ENCODE data around the gene TCF4.
A peak's percentile ranks its signal among the peaks of the same experiment; 100 is the strongest.

Gene TCF4

GRCh38 chr18:55234366-55235093 is 353.5 kb downstream of the TCF4 start:
- Histone ChIP-seq H4K20me1 (ENCODE audit: insufficient read depth, low read length, poor library complexity, severe bottlenecking) (no peaks in the 10 kb centered on the region), H3K36me3 (ENCODE audit: insufficient read depth, low read length) (peaks cover 29% of the 10 kb centered on the region; the same call in 1 of the 2 replicates), H3K4me2 (ENCODE audit: low read depth, low read length, poor library complexity, severe bottlenecking) (no peak overlapping the region), H3K4me3 (ENCODE audit: low read length, poor library complexity, severe bottlenecking) (no peak overlapping the region), H3K9me3 (ENCODE audit: insufficient read depth, low read depth, low read length) (no peaks in the 10 kb centered on the region), H2AFZ (ENCODE audit: low read length) (no peak overlapping the region), H3K9ac (ENCODE audit: low read depth, low read length, poor library complexity, severe bottlenecking) (no peak overlapping the region), H3K9me2 (replicated peaks; ENCODE audit: low read depth, low read length) (no peaks in the 10 kb centered on the region), H3K79me2 (ENCODE audit: insufficient read depth, low read length) (no peaks in the 10 kb centered on the region), H3K27me3 (ENCODE audit: insufficient read depth, low read length, poor library complexity, severe bottlenecking) (no peaks in the 10 kb centered on the region), H3F3A (ENCODE audit: low read depth) (peaks cover 7% of the 10 kb centered on the region; the same call in 1 of the 2 replicates), H3K4me1 (ENCODE audit: insufficient read depth, low read length, poor library complexity, severe bottlenecking) (peaks cover 16% of the 10 kb centered on the region)
- TF ChIP-seq EZH2phosphoT487 (IDR thresholded peaks at IDR 0.05; ENCODE audit: borderline replicate concordance) (no peak), CTCF (conservative IDR thresholded peaks at IDR 0.05; ENCODE audit: low read length) (peak; percentile 93)

GRCh38 chr18:55233857-55234256 is 354.1 kb downstream of the TCF4 start:
- Histone ChIP-seq H4K20me1 (ENCODE audit: insufficient read depth, low read length, poor library complexity, severe bottlenecking) (no peaks in the 10 kb centered on the region), H2AFZ (ENCODE audit: low read length) (no peak overlapping the region), H3K36me3 (ENCODE audit: insufficient read depth, low read length) (peaks cover 31% of the 10 kb centered on the region; the same call in 1 of the 2 replicates), H3K4me1 (ENCODE audit: insufficient read depth, low read length, poor library complexity, severe bottlenecking) (peaks cover 16% of the 10 kb centered on the region), H3K4me2 (ENCODE audit: low read depth, low read length, poor library complexity, severe bottlenecking) (no peak overlapping the region), H3K9me2 (replicated peaks; ENCODE audit: low read depth, low read length) (no peaks in the 10 kb centered on the region), H3K27me3 (ENCODE audit: insufficient read depth, low read length, poor library complexity, severe bottlenecking) (no peaks in the 10 kb centered on the region), H3K4me3 (ENCODE audit: low read length, poor library complexity, severe bottlenecking) (no peak overlapping the region), H3K9me3 (ENCODE audit: insufficient read depth, low read depth, low read length) (no peaks in the 10 kb centered on the region), H3K9ac (ENCODE audit: low read depth, low read length, poor library complexity, severe bottlenecking) (no peak overlapping the region), H3F3A (ENCODE audit: low read depth) (peaks cover 7% of the 10 kb centered on the region; the same call in 1 of the 2 replicates), H3K79me2 (ENCODE audit: insufficient read depth, low read length) (no peaks in the 10 kb centered on the region)
- TF ChIP-seq CTCF (conservative IDR thresholded peaks at IDR 0.05; ENCODE audit: low read length): no peak
- TF ChIP-seq EZH2phosphoT487 (IDR thresholded peaks at IDR 0.05; ENCODE audit: borderline replicate concordance): no peak

- Histone ChIP-seq H2AFZ (ENCODE audit: low read length) (no peak overlapping the region), H4K20me1 (ENCODE audit: insufficient read depth, low read length, poor library complexity, severe bottlenecking) (no peaks in the 10 kb centered on the region), H3K27me3 (ENCODE audit: insufficient read depth, low read length, poor library complexity, severe bottlenecking) (no peaks in the 10 kb centered on the region), H3K4me2 (ENCODE audit: low read depth, low read length, poor library complexity, severe bottlenecking) (no peak overlapping the region), H3K9me3 (ENCODE audit: insufficient read depth, low read depth, low read length) (no peaks in the 10 kb centered on the region), H3K4me1 (ENCODE audit: insufficient read depth, low read length, poor library complexity, severe bottlenecking) (peaks cover 22% of the 10 kb centered on the region), H3K4me3 (ENCODE audit: low read length, poor library complexity, severe bottlenecking) (no peak overlapping the region), H3K9me2 (replicated peaks; ENCODE audit: low read depth, low read length) (no peaks in the 10 kb centered on the region), H3F3A (ENCODE audit: low read depth) (peaks cover 7% of the 10 kb centered on the region; the same call in 1 of the 2 replicates), H3K9ac (ENCODE audit: low read depth, low read length, poor library complexity, severe bottlenecking) (no peak overlapping the region), H3K36me3 (ENCODE audit: insufficient read depth, low read length) (peaks cover 34% of the 10 kb centered on the region; the same call in 1 of the 2 replicates), H3K79me2 (ENCODE audit: insufficient read depth, low read length) (no peaks in the 10 kb centered on the region)
- TF ChIP-seq CTCF (conservative IDR thresholded peaks at IDR 0.05; ENCODE audit: low read length): no peak
- no peak for TF ChIP-seq EZH2phosphoT487 (IDR thresholded peaks at IDR 0.05; ENCODE audit: borderline replicate concordance)
These were observed 355.5 kb downstream of the TCF4 start for GRCh38 chr18:55232506-55232905.

Measured in Loucy (cell line).